Right atrium auricular region (tissue), 2 donors: ENCODE data around the gene TSEN15. TPM values are rescaled to one million over a fixed set of nuclear protein-coding genes. Genes with fewer than 3 reads are reported as not detected.

Source experiments
- DNase-seq: peaks from one replicate; pipeline ENCODE4 v3.0.0-alpha.2; 2019; ENCODE audit warnings: low spot score
- H3K27ac ChIP-seq, 2 donors: fragments of 200-600 bp; sonication (generic); 1 replicate in 1 of 2; 2 replicates in 1 of 2; pipeline ENCODE4 v1.5.1; 2016 to 2019
- H3K27me3 ChIP-seq, 2 donors: fragments of 200-600 bp; sonication (generic); one replicate each; pipeline versions ENCODE4 v1.5.1 to v1.6.0; 2017 to 2019
- H3K36me3 ChIP-seq: fragments of 200-600 bp; sonication (generic); one replicate; pipeline ENCODE4 v1.5.1; 2016
- H3K4me1 ChIP-seq, 2 donors: fragments of 200-600 bp; sonication (generic); one replicate each; pipeline versions ENCODE4 v1.5.1 to v1.6.0; 2017 to 2019
- H3K4me3 ChIP-seq, 2 donors: fragments of 200-600 bp; sonication (generic); 1 replicate in 1 of 2; 2 replicates in 1 of 2; pipeline ENCODE4 v1.5.1; 2017 to 2019; ENCODE audit warnings: mild to moderate bottlenecking in 1 of 2, moderate library complexity in 1 of 2
- H3K9me3 ChIP-seq, 2 donors: fragments of 200-600 bp; sonication (generic); one replicate each; pipeline ENCODE4 v1.5.1; 2019
- total RNA-seq, 2 donors: library from RNA; depleted of rRNA; stranded (reverse); fragments of >200 nt; gene quantifications; one replicate each; pipeline ENCODE4 v1.1.0, GENCODE V29; 2016
- TF ChIP-seq, protein P1 (sequence below), 2 donors: fragments of 200-600 bp; sonication (generic); IDR thresholded peaks; one replicate each; pipeline ENCODE4 v1.5.1; 2019; ENCODE audit warnings: antibody characterized with exemption in 2 of 2

TSEN15 gene
- total RNA-seq = 10 to 100 TPM; 18.2 to 42.8 TPM

DNA sequence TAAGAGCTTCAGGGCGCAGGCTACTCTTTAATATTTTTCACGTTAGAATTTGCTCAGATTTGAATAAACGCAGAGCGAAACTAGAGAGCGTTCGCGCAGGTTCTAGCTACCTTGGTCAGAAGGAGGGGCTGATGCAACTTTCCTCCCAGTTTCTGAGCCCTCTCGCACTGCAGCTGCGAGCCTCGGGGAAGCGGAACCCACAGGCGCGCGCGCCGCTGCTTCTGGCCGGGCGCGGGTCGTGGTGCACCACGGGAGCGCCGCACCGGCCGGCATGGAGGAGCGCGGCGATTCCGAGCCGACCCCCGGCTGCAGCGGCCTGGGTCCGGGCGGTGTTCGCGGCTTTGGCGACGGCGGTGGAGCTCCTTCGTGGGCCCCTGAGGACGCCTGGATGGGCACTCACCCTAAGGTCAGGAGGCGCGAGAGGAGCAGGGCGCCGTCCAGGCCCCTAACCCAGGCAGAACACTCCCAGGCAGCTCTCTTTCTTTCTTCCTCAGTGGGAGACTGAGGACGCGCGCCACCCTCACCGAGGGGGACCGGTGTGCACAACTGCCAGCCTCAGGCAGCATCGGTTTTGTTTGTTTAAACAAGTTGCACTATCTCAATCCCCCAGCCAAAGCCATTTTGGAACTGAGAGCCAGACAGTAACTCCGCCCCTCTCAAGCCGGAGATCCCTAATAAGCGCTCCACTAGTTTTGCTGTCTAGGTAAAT lies at the start of gene TSEN15:
TSEN15 (plus strand) TSS at position 246 of the 709 bp plus-strand sequence; CDS start at position 272, 26 bp downstream.
- H3K4me1 ChIP-seq = peaks cover 0 to 28% of the 10 kb centered on the region in 2 donors
- H3K4me3 ChIP-seq = peak within 1 kb of the TSS; percentile 77 to 93
- no peaks in the 10 kb centered on the region for H3K27me3 ChIP-seq
- H3K36me3 ChIP-seq = no peaks in the 10 kb centered on the region
- TF ChIP-seq, protein P1, sequence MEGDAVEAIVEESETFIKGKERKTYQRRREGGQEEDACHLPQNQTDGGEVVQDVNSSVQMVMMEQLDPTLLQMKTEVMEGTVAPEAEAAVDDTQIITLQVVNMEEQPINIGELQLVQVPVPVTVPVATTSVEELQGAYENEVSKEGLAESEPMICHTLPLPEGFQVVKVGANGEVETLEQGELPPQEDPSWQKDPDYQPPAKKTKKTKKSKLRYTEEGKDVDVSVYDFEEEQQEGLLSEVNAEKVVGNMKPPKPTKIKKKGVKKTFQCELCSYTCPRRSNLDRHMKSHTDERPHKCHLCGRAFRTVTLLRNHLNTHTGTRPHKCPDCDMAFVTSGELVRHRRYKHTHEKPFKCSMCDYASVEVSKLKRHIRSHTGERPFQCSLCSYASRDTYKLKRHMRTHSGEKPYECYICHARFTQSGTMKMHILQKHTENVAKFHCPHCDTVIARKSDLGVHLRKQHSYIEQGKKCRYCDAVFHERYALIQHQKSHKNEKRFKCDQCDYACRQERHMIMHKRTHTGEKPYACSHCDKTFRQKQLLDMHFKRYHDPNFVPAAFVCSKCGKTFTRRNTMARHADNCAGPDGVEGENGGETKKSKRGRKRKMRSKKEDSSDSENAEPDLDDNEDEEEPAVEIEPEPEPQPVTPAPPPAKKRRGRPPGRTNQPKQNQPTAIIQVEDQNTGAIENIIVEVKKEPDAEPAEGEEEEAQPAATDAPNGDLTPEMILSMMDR (IDR thresholded peaks at IDR 0.05) = no peak
- H3K9me3 ChIP-seq = no peaks in the 10 kb centered on the region
- DNase-seq = peak; percentile 78
- peak within 1 kb of the TSS; percentile 84 to 89 for H3K27ac ChIP-seq

DNA sequence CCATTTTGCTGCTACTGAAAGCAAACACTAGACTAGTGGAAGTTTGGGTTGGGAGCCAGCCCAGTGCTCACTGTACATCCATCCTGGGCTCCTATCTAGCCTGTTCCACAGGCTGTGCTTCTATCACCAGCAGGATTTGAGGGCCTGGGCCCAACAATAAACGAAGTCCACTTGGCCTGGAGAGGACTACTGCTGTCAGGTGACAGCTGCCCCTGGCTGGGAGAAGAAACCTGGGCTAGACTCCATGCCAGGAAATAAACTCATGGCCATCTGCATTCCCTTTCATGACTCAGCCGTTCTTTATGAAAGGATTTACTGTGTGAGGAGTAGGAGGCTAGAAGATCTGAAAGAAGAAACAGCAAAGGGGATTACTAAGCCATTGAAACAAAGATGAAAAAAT lies 49.5 kb upstream of the TSEN15 start:
- Histone ChIP-seq H3K27ac (peak overlapping the region; percentile 19 to 41), H3K36me3 (no peaks in the 10 kb centered on the region), H3K4me1 (peaks cover 0 to 12% of the 10 kb centered on the region in 2 donors), H3K9me3 (no peaks in the 10 kb centered on the region), H3K4me3 (no peak overlapping the region), H3K27me3 (no peaks in the 10 kb centered on the region)
- TF ChIP-seq, protein P1 (IDR thresholded peaks at IDR 0.05) = no peak
- DNase-seq = no peak

DNA sequence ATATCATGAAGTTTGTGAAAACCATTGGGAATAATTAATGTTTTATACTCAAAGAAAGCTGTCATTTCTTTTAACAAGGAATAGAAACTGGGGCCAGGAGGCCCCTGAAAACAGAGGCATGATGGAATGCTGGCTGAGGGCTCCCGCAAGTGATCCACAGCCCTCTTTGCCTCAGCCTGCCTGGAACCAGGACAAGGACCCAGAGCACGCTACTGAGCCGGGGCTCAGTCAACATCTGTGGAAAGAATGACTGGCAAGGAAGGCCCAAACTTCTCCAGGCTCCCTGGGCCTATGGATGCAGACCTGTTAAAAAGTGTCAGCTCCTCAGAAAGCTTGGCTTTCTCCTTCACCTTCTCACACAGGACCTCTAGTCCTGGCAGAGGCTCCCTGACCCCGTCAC lies 46.6 kb upstream of the TSEN15 start:
- no peak for DNase-seq
- H3K9me3 ChIP-seq = no peaks in the 10 kb centered on the region
- no peaks in the 10 kb centered on the region for H3K27me3 ChIP-seq
- no peak overlapping the region for H3K4me3 ChIP-seq
- H3K4me1 ChIP-seq = peaks cover 0 to 12% of the 10 kb centered on the region in 2 donors
- no peaks in the 10 kb centered on the region for H3K36me3 ChIP-seq
- H3K27ac ChIP-seq = peak overlapping the region in 1 of 2 donors; percentile 10
- TF ChIP-seq, protein P1 (IDR thresholded peaks at IDR 0.05) = no peak

DNA sequence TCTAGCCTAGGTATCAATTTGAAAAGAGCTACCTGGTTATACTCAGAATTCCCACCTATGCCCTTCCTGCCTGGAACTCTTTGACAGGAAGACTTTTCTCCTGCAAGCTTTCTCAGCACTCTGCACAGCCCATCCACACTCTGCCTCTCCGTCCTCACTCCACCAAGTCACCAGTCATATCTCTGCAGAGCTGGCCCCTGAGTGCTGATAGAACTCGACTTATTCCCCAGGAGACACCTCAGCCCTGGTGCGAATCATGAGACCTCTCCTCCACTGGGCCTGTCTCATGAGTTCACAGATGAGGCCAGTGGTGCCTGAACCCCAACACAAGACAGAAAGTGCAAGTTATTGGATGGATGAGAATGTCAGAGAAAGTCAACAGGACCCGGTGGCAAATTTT lies 46.0 kb upstream of the TSEN15 start:
- H3K27ac ChIP-seq = no peak overlapping the region
- no peaks in the 10 kb centered on the region for H3K27me3 ChIP-seq
- no peak overlapping the region for H3K4me3 ChIP-seq
- no peak for DNase-seq
- peaks cover 0 to 12% of the 10 kb centered on the region in 2 donors for H3K4me1 ChIP-seq
- no peaks in the 10 kb centered on the region for H3K36me3 ChIP-seq
- H3K9me3 ChIP-seq = no peaks in the 10 kb centered on the region
- TF ChIP-seq, protein P1 (IDR thresholded peaks at IDR 0.05) = no peak

DNA sequence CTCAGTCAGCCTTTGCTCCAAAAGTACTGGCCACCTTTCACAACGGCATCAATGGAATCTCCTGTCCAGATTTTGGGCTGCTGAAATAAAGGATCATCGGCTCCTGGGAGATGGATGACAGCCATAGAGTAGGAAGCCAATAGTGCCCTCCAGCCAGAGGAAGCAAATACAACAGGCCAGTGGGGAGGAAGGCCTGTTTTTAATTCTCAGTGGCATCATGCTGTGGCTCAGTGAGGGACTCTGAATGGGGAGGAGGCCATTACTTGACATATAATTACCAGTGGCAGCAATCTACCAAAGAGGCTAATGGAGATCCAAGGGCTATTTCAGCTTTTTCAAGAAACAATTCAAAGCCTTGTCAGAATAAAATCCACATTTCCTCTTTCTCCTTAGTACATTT lies 40.7 kb upstream of the TSEN15 start:
- TF ChIP-seq, protein P1 (IDR thresholded peaks at IDR 0.05) = no peak
- H3K27me3 ChIP-seq = no peaks in the 10 kb centered on the region
- H3K4me3 ChIP-seq = no peak overlapping the region
- H3K27ac ChIP-seq = no peak overlapping the region
- H3K36me3 ChIP-seq = no peaks in the 10 kb centered on the region
- DNase-seq = no peak
- H3K4me1 ChIP-seq = no peaks in the 10 kb centered on the region
- no peaks in the 10 kb centered on the region for H3K9me3 ChIP-seq

DNA sequence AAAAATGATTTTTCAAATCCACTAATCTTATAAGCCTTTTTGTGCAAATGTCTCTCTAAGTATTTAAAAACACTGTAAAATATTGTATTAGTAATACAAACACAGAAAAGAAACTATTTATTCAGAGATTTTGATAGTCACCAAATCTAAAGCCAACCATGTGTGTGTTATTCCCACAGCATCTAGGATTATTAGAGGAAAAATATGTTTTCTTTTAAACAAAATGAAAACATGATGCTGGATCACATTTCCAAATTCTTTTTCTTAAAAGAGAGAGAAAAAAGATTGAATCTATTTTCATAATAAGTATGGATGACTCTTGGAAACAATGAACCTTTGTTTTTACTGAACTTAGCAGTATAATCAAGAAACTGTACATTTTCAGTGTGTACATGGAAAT lies 39.3 kb upstream of the TSEN15 start:
- H3K4me1 ChIP-seq = no peaks in the 10 kb centered on the region
- H3K27ac ChIP-seq = no peak overlapping the region
- TF ChIP-seq, protein P1 (IDR thresholded peaks at IDR 0.05) = no peak
- no peaks in the 10 kb centered on the region for H3K9me3 ChIP-seq
- H3K4me3 ChIP-seq = no peak overlapping the region
- no peaks in the 10 kb centered on the region for H3K36me3 ChIP-seq
- H3K27me3 ChIP-seq = no peaks in the 10 kb centered on the region
- no peak for DNase-seq
